Endodermal cell (in vitro differentiated cells): ENCODE data around the gene MAP6. TPM values are rescaled to one million over a fixed set of nuclear protein-coding genes. Genes with fewer than 3 reads are reported as not detected.

ENCODE experiments used
- DNase-seq: peaks from one replicate; pipeline ENCODE4 v3.0.0-alpha.2; 2017
- H3K27ac ChIP-seq: 2 replicates; pipeline ENCODE4 v1.5.1; 2013; ENCODE audit warnings: mild to moderate bottlenecking, low read depth, low read length, moderate library complexity
- H3K27me3 ChIP-seq: 2 replicates; pipeline ENCODE4 v1.6.1; 2013; ENCODE audit warnings: mild to moderate bottlenecking, low read length, moderate library complexity; ENCODE audit not compliant: insufficient read depth, control insufficient read depth, poor library complexity, severe bottlenecking
- H3K36me3 ChIP-seq: 2 replicates; pipeline ENCODE4 v1.7.0; 2013; ENCODE audit warnings: mild to moderate bottlenecking, low read length, moderate library complexity; ENCODE audit not compliant: control insufficient read depth, insufficient read depth
- H3K4me1 ChIP-seq: one replicate; pipeline ENCODE4 v1.7.0; 2013; ENCODE audit warnings: low read length; ENCODE audit not compliant: control insufficient read depth, insufficient read depth
- H3K4me3 ChIP-seq: 2 replicates; pipeline ENCODE4 v1.5.1; 2013; ENCODE audit warnings: mild to moderate bottlenecking, low read length, moderate library complexity
- H3K9ac ChIP-seq: 2 replicates; pipeline ENCODE4 v1.6.1; 2013; ENCODE audit warnings: mild to moderate bottlenecking, low read length, moderate library complexity; ENCODE audit not compliant: poor library complexity, severe bottlenecking; ENCODE audit errors: extremely low read depth
- H3K9me3 ChIP-seq: 2 replicates; pipeline ENCODE4 v1.6.1; 2013; ENCODE audit warnings: mild to moderate bottlenecking, low read length, moderate library complexity; ENCODE audit not compliant: control insufficient read depth
- H3K27ac Mint-ChIP-seq: 2 replicates; pipeline ENCODE4 v1.8.0; 2020; ENCODE audit warnings: mixed read lengths
- H3K27me3 Mint-ChIP-seq: 2 replicates; pipeline ENCODE4 v1.8.0; 2021; ENCODE audit warnings: mild to moderate bottlenecking, mixed read lengths; ENCODE audit not compliant: insufficient read depth
- H3K36me3 Mint-ChIP-seq: 2 replicates; pipeline ENCODE4 v1.8.0; 2020; ENCODE audit warnings: low read depth, mixed read lengths
- H3K4me1 Mint-ChIP-seq: 2 replicates; pipeline ENCODE4 v1.8.0; 2020; ENCODE audit warnings: mixed read lengths
- H3K4me3 Mint-ChIP-seq: 2 replicates; pipeline ENCODE4 v1.8.0; 2020; ENCODE audit warnings: mild to moderate bottlenecking, moderate library complexity, mixed read lengths
- H3K9me3 Mint-ChIP-seq: 2 replicates; pipeline ENCODE4 v1.8.0; 2020; ENCODE audit warnings: mild to moderate bottlenecking, mixed read lengths
- CTCF ChIP-seq: fragments of 200-600 bp; sonication (generic); conservative IDR thresholded peaks from 2 replicates; pipeline ENCODE4 v1.5.0; 2021; ENCODE audit warnings: antibody characterized with exemption, mild to moderate bottlenecking
- WGBS, 2 experiments: methylation state at CpG; one replicate each; pipeline versions ENCODE4 v1.1.5 to v1.1.7; 2013; ENCODE audit warnings: missing lambda C conversion rate in 2 of 2, mixed read lengths in 1 of 2; ENCODE audit not compliant: insufficient coverage in 1 of 2, insufficient read length in 1 of 2; 5-methylcytosine and 5-hydroxymethylcytosine counted together
- total RNA-seq, 2 donors: library from RNA; stranded (reverse); fragmentation: NEBNext Ultra II Directional in 1 of 2; extraction: Animal tissue kit (Norgen Biotek cat#: 25700) in 1 of 2; gene quantifications; 2 replicates in 1 of 2; 3 replicates in 1 of 2; pipeline ENCODE4 v1.2.1, GENCODE V29; 2021

Gene MAP6
- total RNA-seq, 2 donors from 2014 or later: 1.9 to 4.2 TPM

GRCh38 chr11:75715688-75716087 lies 46.9 kb upstream of the MAP6 start:
- Histone ChIP-seq H3K27ac (no peak overlapping the region), H3K27me3 (no peaks in the 10 kb centered on the region), H3K9ac (no peak overlapping the region), H3K4me1 (no peaks in the 10 kb centered on the region), H3K9me3 (no peaks in the 10 kb centered on the region), H3K36me3 (no peaks in the 10 kb centered on the region), H3K4me3 (no peak overlapping the region)
- no peak overlapping the region for H3K27ac Mint-ChIP-seq
- peaks cover 81% of the 10 kb centered on the region for H3K27me3 Mint-ChIP-seq
- no peaks in the 10 kb centered on the region for H3K9me3 Mint-ChIP-seq
- no peaks in the 10 kb centered on the region for H3K36me3 Mint-ChIP-seq
- DNase-seq: no peak
- H3K4me1 Mint-ChIP-seq: peaks cover 13% of the 10 kb centered on the region
- 92% methylated on average over 1 of the region's 2 CpGs; no CpG with 5 or more reads in 1 of the 2 experiments for WGBS, 2 experiments
- no peak overlapping the region for H3K4me3 Mint-ChIP-seq
- TF ChIP-seq CTCF: no peak

GRCh38 chr11:75714211-75714610 lies 45.4 kb upstream of the MAP6 start:
- Mint-ChIP-seq H3K4me3 (no peak overlapping the region), H3K36me3 (no peaks in the 10 kb centered on the region), H3K4me1 (peaks cover 10% of the 10 kb centered on the region), H3K27me3 (peaks cover 78% of the 10 kb centered on the region), H3K9me3 (no peaks in the 10 kb centered on the region), H3K27ac (no peak overlapping the region)
- no peak for TF ChIP-seq CTCF
- 95 to 96% methylated on average over 4 to 9 of the region's 9 CpGs for WGBS, 2 experiments
- H3K9ac ChIP-seq: no peak overlapping the region
- H3K4me1 ChIP-seq: no peaks in the 10 kb centered on the region
- no peak for DNase-seq
- H3K27me3 ChIP-seq: no peaks in the 10 kb centered on the region
- no peaks in the 10 kb centered on the region for H3K36me3 ChIP-seq
- no peak overlapping the region for H3K27ac ChIP-seq
- no peaks in the 10 kb centered on the region for H3K9me3 ChIP-seq
- H3K4me3 ChIP-seq: no peak overlapping the region

DNA sequence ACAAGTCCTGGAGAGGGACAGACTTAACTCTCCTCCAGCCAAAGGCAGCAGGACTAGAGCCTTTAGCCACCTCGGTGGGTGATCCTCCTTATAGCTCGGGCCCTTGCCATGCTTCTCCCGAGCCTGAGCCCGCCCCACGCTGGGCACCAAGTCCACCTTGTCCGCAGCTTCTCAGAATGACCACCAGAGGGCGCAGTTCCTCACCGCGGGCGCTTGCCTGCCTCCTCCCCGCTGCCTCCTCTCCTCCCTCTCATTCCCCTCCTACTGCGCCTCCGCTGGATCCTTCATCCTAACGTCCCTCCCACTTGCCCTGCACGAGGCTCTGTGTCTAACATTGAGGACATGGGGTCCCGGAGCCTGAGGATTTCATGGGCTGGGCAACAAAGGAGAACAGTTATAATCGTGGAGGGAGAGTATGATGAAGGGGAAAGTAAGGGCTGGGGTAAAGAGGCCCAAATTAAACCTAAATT lies 37.5 kb upstream of the MAP6 start:
- no peak overlapping the region for H3K4me3 ChIP-seq
- Mint-ChIP-seq H3K4me1 (no peaks in the 10 kb centered on the region), H3K36me3 (peaks cover 2% of the 10 kb centered on the region), H3K27ac (no peak overlapping the region), H3K9me3 (peaks cover 23% of the 10 kb centered on the region), H3K4me3 (no peak overlapping the region), H3K27me3 (peaks cover 30% of the 10 kb centered on the region)
- peak; percentile 90 for DNase-seq
- peaks cover 14% of the 10 kb centered on the region for H3K9me3 ChIP-seq
- no peak overlapping the region for H3K9ac ChIP-seq
- no peaks in the 10 kb centered on the region for H3K36me3 ChIP-seq
- no peak overlapping the region for H3K27ac ChIP-seq
- peak; percentile 95 for TF ChIP-seq CTCF
- WGBS, 2 experiments: 21 to 23% methylated on average over 4 to 17 of the region's 17 CpGs
- H3K4me1 ChIP-seq: no peaks in the 10 kb centered on the region
- H3K27me3 ChIP-seq: no peaks in the 10 kb centered on the region
